ENCODE measurements around the gene ACLY.
"Not testable (repeated sequence)": the region's sequence is repeated elsewhere in the genome, so short reads cannot be mapped to it uniquely, and the experiment has no call there.

The ACLY gene

GRCh38 chr17:41863074-41863848 lies 55.5 kb downstream of the ACLY start:
- peak overlapping the region; percentile 21 for H3K4me3 ChIP-seq (ENCODE audit: low read depth, low read length)
- DNase-seq (ENCODE audit: low read depth), result no peak
- no peak for TF ChIP-seq CTCF (conservative IDR thresholded peaks at IDR 0.05; ENCODE audit: low read depth, low read length)

GRCh38 chr17:41860254-41860931 lies 58.4 kb downstream of the ACLY start:
- DNase-seq (ENCODE audit: low read depth), result no peak
- TF ChIP-seq CTCF (conservative IDR thresholded peaks at IDR 0.05; ENCODE audit: low read depth, low read length), result no peak
- no peak overlapping the region for H3K4me3 ChIP-seq (ENCODE audit: low read depth, low read length)

- H3K4me3 ChIP-seq (ENCODE audit: low read depth, low read length); DNase-seq (ENCODE audit: low read depth): not testable (repeated sequence)
Measured at GRCh38 chr17:41851382-41851781, 67.4 kb downstream of the ACLY start.

GRCh38 chr17:41849251-41849990 lies 69.3 kb downstream of the ACLY start:
- no peak for TF ChIP-seq CTCF (conservative IDR thresholded peaks at IDR 0.05; ENCODE audit: low read depth, low read length)
- DNase-seq (ENCODE audit: low read depth), result no peak
- no peak overlapping the region for H3K4me3 ChIP-seq (ENCODE audit: low read depth, low read length)

GRCh38 chr17:41848788-41849187 lies 70.0 kb downstream of the ACLY start:
- H3K4me3 ChIP-seq (ENCODE audit: low read depth, low read length), result no peak overlapping the region
- DNase-seq (ENCODE audit: low read depth), result peak; percentile 31
- no peak for TF ChIP-seq CTCF (conservative IDR thresholded peaks at IDR 0.05; ENCODE audit: low read depth, low read length)

- H3K4me3 ChIP-seq (ENCODE audit: low read depth, low read length), result no peak overlapping the region
- no peak for TF ChIP-seq CTCF (conservative IDR thresholded peaks at IDR 0.05; ENCODE audit: low read depth, low read length)
- DNase-seq (ENCODE audit: low read depth), result no peak
Measured at GRCh38 chr17:41844971-41845370, 73.8 kb downstream of the ACLY start.

GRCh38 chr17:41840781-41841180 lies 78.0 kb downstream of the ACLY start:
- not testable (repeated sequence) for H3K4me3 ChIP-seq (ENCODE audit: low read depth, low read length); DNase-seq (ENCODE audit: low read depth)

- not testable (repeated sequence) for H3K4me3 ChIP-seq (ENCODE audit: low read depth, low read length); DNase-seq (ENCODE audit: low read depth)
Measured at GRCh38 chr17:41839448-41839847, 79.3 kb downstream of the ACLY start.
